HepG2 (cell line): ENCODE results near the gene IL11RA. TPM values are rescaled to one million over a fixed set of nuclear protein-coding genes. Genes with fewer than 3 reads are reported as not detected.
A peak's percentile ranks its signal among the peaks of the same experiment; 100 is the strongest.

Experiments used
- ATAC-seq: fragments of 200-7000 bp; cut with Tn5 transposase; 3 replicates; pipeline ENCODE4 v1.9.1; 2020; ENCODE audit warnings: mild to moderate bottlenecking, moderate library complexity
- BruUV-seq: library from RNA; stranded (reverse); fragments of 400-500 nt; replicated peaks from 2 replicates; lab custom pipeline; 2021; lab: Mats Ljungman, UMichigan
- CTCF ChIA-PET: fragments of 300-600 bp; formaldehyde crosslinking; extraction: SDS; loops from one replicate; lab custom pipeline; 2021; ENCODE audit warnings: low total read pairs, inconsistent platforms, low intra/inter-chr PET ratio; lab: Yijun Ruan, JAX
- POLR2A ChIA-PET: fragments of 350-600 bp; sonication (Branson Sonifier 250); formaldehyde crosslinking; loops from one replicate; lab custom pipeline; 2020; ENCODE audit warnings: antibody characterized with exemption, inconsistent platforms; lab: Yijun Ruan, JAX
- DNase-seq: peaks from one replicate; pipeline ENCODE4 v3.0.0-alpha.2; 2015; ENCODE audit warnings: low spot score
- FAIRE-seq: peaks from 3 replicates; lab custom pipeline; 2011; peaks lifted over from hg19 to GRCh38; lab: Jason Lieb, UNC
- H2AFZ ChIP-seq: one replicate; pipeline ENCODE4 v1.6.1; 2011; ENCODE audit warnings: low read length, inconsistent platforms
- H3K27ac ChIP-seq: fragments of 300-600 bp; 3 replicates; pipeline ENCODE4 v1.8.0; 2011; ENCODE audit warnings: mixed run types, mild to moderate bottlenecking, mixed read lengths, low read length, inconsistent platforms; ENCODE audit not compliant: insufficient read depth; ENCODE audit errors: extremely low read length
- H3K27me3 ChIP-seq, 2 experiments: fragments of 200-600 bp in 1 of 2; 2 replicates in 1 of 2; 3 replicates in 1 of 2; pipeline versions ENCODE4 v1.6.0 to v1.8.0; 2011; ENCODE audit warnings: low read length in 2 of 2, mild to moderate bottlenecking in 2 of 2, moderate library complexity in 2 of 2, inconsistent platforms in 1 of 2; ENCODE audit not compliant: insufficient read depth in 2 of 2, control insufficient read depth in 1 of 2
- H3K36me3 ChIP-seq, 2 experiments: fragments of 200-600 bp in 1 of 2; replicated peaks in 1 of 2; 2 replicates in 1 of 2; 3 replicates in 1 of 2; pipeline versions ENCODE4 v1.5.1 to v1.8.0; 2011; ENCODE audit warnings: low read length in 2 of 2, inconsistent platforms in 1 of 2; ENCODE audit not compliant: insufficient read depth in 2 of 2, control insufficient read depth in 1 of 2
- H3K4me1 ChIP-seq: 2 replicates; pipeline ENCODE4 v1.5.1; 2012; ENCODE audit warnings: low read length, inconsistent platforms; ENCODE audit not compliant: insufficient read depth
- H3K4me2 ChIP-seq: 2 replicates; pipeline ENCODE4 v1.6.0; 2011; ENCODE audit warnings: low read depth, low read length, inconsistent platforms
- H3K4me3 ChIP-seq, 3 experiments: fragments of 200-600 bp in 1 of 3; sonication (generic), shearing (Covaris generic) in 1 of 3; replicated peaks in 1 of 3; 2 replicates each; pipeline ENCODE4 v1.5.1; 2011 to 2016; ENCODE audit warnings: low read length in 3 of 3, inconsistent platforms in 2 of 3, low read depth in 2 of 3, mild to moderate bottlenecking in 2 of 3, control low read depth in 1 of 3, mixed read lengths in 1 of 3; ENCODE audit not compliant: insufficient read depth in 1 of 3
- H3K79me2 ChIP-seq: one replicate; pipeline ENCODE4 v1.6.1; 2011; ENCODE audit warnings: low read length, inconsistent platforms; ENCODE audit not compliant: insufficient read depth
- H3K9ac ChIP-seq: 2 replicates; pipeline ENCODE4 v1.6.0; 2011; ENCODE audit warnings: mild to moderate bottlenecking, low read depth, low read length, inconsistent platforms; ENCODE audit not compliant: insufficient read depth
- H3K9me3 ChIP-seq: 2 replicates; pipeline ENCODE4 v1.5.1; 2012; ENCODE audit warnings: mild to moderate bottlenecking, low read length
- H4K20me1 ChIP-seq: 2 replicates; pipeline ENCODE4 v1.6.0; 2011; ENCODE audit warnings: inconsistent platforms, mild to moderate bottlenecking, low read length, moderate library complexity; ENCODE audit not compliant: insufficient read depth
- ATF5 ChIP-seq: sonication (generic); formaldehyde crosslinking; IDR thresholded peaks from 2 replicates; pipeline ENCODE4 v1.4.0; 2020; ENCODE audit warnings: mild to moderate bottlenecking, low read depth, missing genetic modification reagents
- HMGXB4 ChIP-seq, 2 experiments: sonication (generic) in 1 of 2; formaldehyde crosslinking in 1 of 2; IDR thresholded peaks; 2 replicates each; pipeline versions ENCODE4 v1.4.0 to v1.6.1; 2018 to 2020; ENCODE audit warnings: missing genetic modification reagents in 2 of 2, borderline replicate concordance in 1 of 2, low read depth in 1 of 2, mild to moderate bottlenecking in 1 of 2, missing biosample characterization in 1 of 2
- HNRNPL ChIP-seq: fragments of 200-400 bp; formaldehyde crosslinking; IDR thresholded peaks from 2 replicates; pipeline ENCODE4 v1.6.1; 2017; ENCODE audit warnings: mild to moderate bottlenecking, low read depth, low read length
- KDM6A ChIP-seq: IDR thresholded peaks from 2 replicates; pipeline ENCODE4 v1.6.1; 2016; ENCODE audit warnings: low read depth
- MAF1 ChIP-seq: sonication (generic); formaldehyde crosslinking; IDR thresholded peaks from 2 replicates; pipeline ENCODE4 v1.5.0; 2020; ENCODE audit warnings: missing genetic modification reagents, borderline replicate concordance
- MED1 ChIP-seq: sonication (generic); formaldehyde crosslinking; IDR thresholded peaks from 2 replicates; pipeline ENCODE4 v1.4.0; 2020; ENCODE audit warnings: missing genetic modification reagents
- MEF2D ChIP-seq: sonication (generic); formaldehyde crosslinking; IDR thresholded peaks from 2 replicates; pipeline ENCODE4 v1.5.1; 2020; ENCODE audit warnings: mild to moderate bottlenecking, missing genetic modification reagents
- SMC3 ChIP-seq: IDR thresholded peaks from 2 replicates; pipeline ENCODE4 v1.6.1; 2011; ENCODE audit warnings: low read length, improper control_type of control experiment
- SMYD3 ChIP-seq: sonication (generic); formaldehyde crosslinking; IDR thresholded peaks from 2 replicates; pipeline ENCODE4 v1.8.1; 2023; ENCODE audit warnings: mild to moderate bottlenecking, missing genetic modification reagents
- SP2 ChIP-seq: sonication (generic); formaldehyde crosslinking; IDR thresholded peaks from 2 replicates; pipeline ENCODE4 v1.5.1; 2020; ENCODE audit warnings: mild to moderate bottlenecking, missing genetic modification reagents
- TOPORS ChIP-seq: sonication (generic); formaldehyde crosslinking; IDR thresholded peaks from 2 replicates; pipeline ENCODE4 v1.8.0; 2023; ENCODE audit warnings: mild to moderate bottlenecking, missing genetic modification reagents
- ZC3H13 ChIP-seq: sonication (generic); formaldehyde crosslinking; IDR thresholded peaks from 2 replicates; pipeline ENCODE4 v1.8.1; 2023; ENCODE audit warnings: mild to moderate bottlenecking, missing genetic modification reagents, moderate library complexity
- ZFP37 ChIP-seq: sonication (generic); formaldehyde crosslinking; IDR thresholded peaks from 2 replicates; pipeline ENCODE4 v1.4.0; 2020; ENCODE audit warnings: missing genetic modification reagents, borderline replicate concordance
- ZFY ChIP-seq: sonication (generic); formaldehyde crosslinking; IDR thresholded peaks from 2 replicates; pipeline ENCODE4 v1.4.0; 2020; ENCODE audit warnings: missing genetic modification reagents
- ZNF12 ChIP-seq: sonication (generic); formaldehyde crosslinking; IDR thresholded peaks from 2 replicates; pipeline ENCODE4 v1.5.0; 2020; ENCODE audit warnings: missing genetic modification reagents
- ZNF350 ChIP-seq: sonication (generic); formaldehyde crosslinking; IDR thresholded peaks from 2 replicates; pipeline ENCODE4 v1.4.0; 2020; ENCODE audit warnings: mild to moderate bottlenecking, low read depth, missing genetic modification reagents, borderline replicate concordance
- ZNF354B ChIP-seq: sonication (generic); formaldehyde crosslinking; IDR thresholded peaks from 2 replicates; pipeline ENCODE4 v1.8.0; 2022; ENCODE audit warnings: mild to moderate bottlenecking, missing genetic modification reagents
- ZNF549 ChIP-seq: sonication (generic); formaldehyde crosslinking; IDR thresholded peaks from 2 replicates; pipeline ENCODE4 v1.5.0; 2020; ENCODE audit warnings: missing genetic modification reagents
- ZNF615 ChIP-seq: sonication (generic); formaldehyde crosslinking; IDR thresholded peaks from 2 replicates; pipeline ENCODE4 v1.5.0; 2020; ENCODE audit warnings: mild to moderate bottlenecking, missing genetic modification reagents, borderline replicate concordance
- ZSCAN12 ChIP-seq: sonication (generic); formaldehyde crosslinking; IDR thresholded peaks from 2 replicates; pipeline ENCODE4 v1.9.0; 2021; ENCODE audit warnings: mild to moderate bottlenecking, missing genetic modification reagents
- WGBS: methylation state at CpG from one replicate; pipeline ENCODE4 v1.1.6; 2017; ENCODE audit warnings: low lambda C conversion rate; 5-methylcytosine and 5-hydroxymethylcytosine counted together
- in situ Hi-C: cut with HindIII; loops from 2 replicates; pipeline ENCODE4 v1.10.0; 2017; ENCODE audit warnings: low pct_unique_long_range_greater_than_20kb; ENCODE audit not compliant: extremely low pct_ligation_motif_present
- intact Hi-C: fragments of 100-400 bp; cut with micrococcal nuclease; formaldehyde crosslinking; loops from one replicate; pipeline ENCODE4 v1.10.0; 2022; ENCODE audit not compliant: unreplicated experiment
- polyA plus RNA-seq, 8 experiments: library from polyadenylated mRNA; depleted of rRNA in 3 of 8; stranded (reverse) in 7 of 8; unstranded in 1 of 8; fragments of >200 nt; fragmentation: Illumina TruSeq in 4 of 8; extraction: Trizol in 4 of 8; gene quantifications; 2 replicates each; pipeline versions ENCODE4 v1.2.1 to v1.2.3, GENCODE V29; 2011 to 2016; ENCODE audit warnings: low read depth in 4 of 8, missing spikeins in 1 of 8, mixed read lengths in 1 of 8; ENCODE audit not compliant: insufficient read depth in 1 of 8
- total RNA-seq, 5 experiments: library from RNA; depleted of rRNA; stranded (reverse); fragments of >200 nt; fragmentation: Illumina TruSeq; extraction: Trizol; gene quantifications; 2 replicates each; pipeline ENCODE4 v1.2.3, GENCODE V29; 2016; ENCODE audit warnings: low read depth in 1 of 5

Gene IL11RA
- total and polyA plus RNA-seq, 2 of the 13 experiments (the other 11 are each of a cell fraction or from before 2014, with no cell fraction given) = 2.0 to 4.2 TPM

GRCh38 chr9:34611811-34612787 lies 39.9 kb upstream of the IL11RA start, which contains the start of gene RPP25L (continued):
- TF ChIP-seq ZNF12 (CRISPR knock-in tag) (no peak), SMC3 (no peak), ZFY (CRISPR knock-in tag) (peak; percentile 80), ATF5 (CRISPR knock-in tag) (peak; percentile 75; the same call in 1 of the 2 replicates), ZNF549 (CRISPR knock-in tag) (no peak)

GRCh38 chr9:34612788-34613390 lies 39.1 kb upstream of the IL11RA start:
- Histone ChIP-seq H2AFZ (no peak overlapping the region), H3K4me2 (peak overlapping the region; percentile 77), H3K9ac (peak overlapping the region; percentile 95; the same call in 1 of the 2 replicates), H3K79me2 (peaks cover 6% of the 10 kb centered on the region), H3K36me3 (peaks cover 1 to 4% of the 10 kb centered on the region in 2 experiments; a peak in 2 of 5 replicates), H3K27me3 (no peaks in the 10 kb centered on the region), H3K27ac (no peak overlapping the region), H4K20me1 (no peaks in the 10 kb centered on the region; the same call in 1 of the 2 replicates), H3K9me3 (no peaks in the 10 kb centered on the region), H3K4me3 (peak overlapping the region; percentile 84 to 91 (median 89)), H3K4me1 (peaks cover 29% of the 10 kb centered on the region)
- ChIA-PET CTCF (interaction anchor here (1.1 to 3.5 kb wide), 3 partner anchors 20 to 62 kb away, joined by 3 to 54 read pairs (median 6); no protein-coding TSS in a partner anchor), POLR2A (interaction anchor here (0.9 to 2.2 kb wide), 6 partner anchors 16 to 52 kb away, joined by 3 to 13 read pairs (median 4); partner anchors contain the start of genes ARID3C, GALT and SIGMAR1)
- in situ Hi-C loops = no loop called here
- DNase-seq (peak; percentile 73), FAIRE-seq (peak; percentile 82), ATAC-seq (peak; percentile 78)
- intact Hi-C loops = loop anchor here (1.0 kb wide), 2 partner anchors 7 to 21 kb away; partner anchors contain the start of gene DCTN3
- BruUV-seq = no TSS peak
- WGBS = under 1% methylated on average over 12 of the region's 15 CpGs
- TF ChIP-seq SMYD3 (CRISPR knock-in tag) = no peak
- TF ChIP-seq KDM6A = no peak
- TF ChIP-seq SP2 (CRISPR knock-in tag) = no peak
- TF ChIP-seq MEF2D (CRISPR knock-in tag) = no peak
- TF ChIP-seq ZNF615 = no peak
- no peak for TF ChIP-seq ZSCAN12 (CRISPR knock-in tag)
- 0 out of 2 replicates have a peak, but pooled peaks have one; percentile 25 for TF ChIP-seq HNRNPL
- TF ChIP-seq ZC3H13 (CRISPR knock-in tag) = no peak
- no peak for TF ChIP-seq MAF1 (CRISPR knock-in tag)
- TF ChIP-seq ZNF350 = no peak
- no peak for TF ChIP-seq TOPORS
- 0 out of 2 replicates have a peak, but pooled peaks have one; percentile 29 for TF ChIP-seq ZFP37 (CRISPR knock-in tag)
- TF ChIP-seq ZNF354B (CRISPR knock-in tag) = no peak
- TF ChIP-seq HMGXB4 (CRISPR knock-in tag; IDR thresholded peaks at IDR 0.05; ENCODE audit: borderline replicate concordance in 1 of 2, low read depth in 1 of 2) = peak in 1 of 2 experiments; percentile 37; a peak in 1 of 4 replicates
- no peak for TF ChIP-seq MED1
